Activated naive CD4-positive, alpha-beta T cell treated with anti-CD3 and anti-CD28 coated beads, Interleukin-2, amount 10 ng/mL, durations not matched to agents 7 days and 5 days (primary cell): ENCODE measurements around the gene CCR4.
"Not testable (repeated sequence)": the region's sequence is repeated elsewhere in the genome, so short reads cannot be mapped to it uniquely, and the experiment has no call there.

Experiments
- CTCF ChIA-PET: fragments of 350-600 bp; sonication (Branson Sonifier 250); formaldehyde crosslinking; loops from one replicate; lab custom pipeline; 2021; ENCODE audit warnings: antibody characterized with exemption; lab: Charles Lee
- DNase-seq: peaks from one replicate; pipeline ENCODE4 v3.0.0-alpha.2; 2020
- H3K27ac Mint-ChIP-seq: one replicate; pipeline ENCODE4 v1.8.0; 2021; ENCODE audit warnings: mild to moderate bottlenecking, moderate library complexity, mixed read lengths
- H3K27me3 Mint-ChIP-seq: one replicate; pipeline ENCODE4 v1.8.0; 2021; ENCODE audit warnings: mild to moderate bottlenecking, mixed read lengths
- H3K36me3 Mint-ChIP-seq: one replicate; pipeline ENCODE4 v1.8.0; 2021; ENCODE audit warnings: mixed read lengths
- H3K4me1 Mint-ChIP-seq: one replicate; pipeline ENCODE4 v1.8.0; 2021; ENCODE audit warnings: mixed read lengths
- H3K4me3 Mint-ChIP-seq: one replicate; pipeline ENCODE4 v1.8.0; 2021; ENCODE audit warnings: mild to moderate bottlenecking, moderate library complexity, mixed read lengths
- H3K9me3 Mint-ChIP-seq: one replicate; pipeline ENCODE4 v1.8.0; 2021; ENCODE audit warnings: mixed read lengths

CCR4 gene

DNA sequence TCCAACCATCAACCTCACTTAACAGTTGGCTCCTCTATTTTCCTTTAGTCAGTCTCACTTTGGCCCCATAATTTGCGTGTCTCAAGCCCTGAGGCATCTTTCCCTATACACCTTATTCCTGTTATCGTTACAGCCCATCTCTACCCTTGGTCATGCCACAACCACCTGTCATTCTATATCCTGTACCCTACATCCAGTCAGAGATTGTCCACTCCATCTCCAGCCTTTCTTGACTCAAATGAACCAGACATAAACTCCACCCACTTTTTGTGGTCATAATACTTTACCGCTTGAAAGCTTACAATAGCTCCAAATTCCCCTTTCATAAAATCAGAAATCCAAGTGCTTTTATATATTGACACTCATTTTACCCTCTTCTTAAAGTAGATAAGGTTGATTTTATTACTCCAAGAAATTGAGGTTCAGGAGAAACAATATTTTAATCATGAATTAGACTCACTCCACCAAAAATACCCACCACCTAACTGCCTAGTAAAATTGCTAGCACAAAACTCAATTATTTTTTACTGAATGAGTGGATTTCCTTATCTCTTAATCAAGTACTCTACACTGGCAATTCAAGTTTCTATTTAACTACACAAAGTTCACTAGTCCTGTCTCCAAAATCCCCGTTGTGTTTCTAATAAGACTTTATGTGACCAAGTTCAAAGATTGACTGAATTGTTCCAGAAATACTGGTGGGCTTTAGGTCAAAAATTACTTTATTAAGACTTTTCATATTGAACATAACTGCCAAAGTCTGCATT, 9.1 kb downstream of the CCR4 start:
- CTCF ChIA-PET = no interaction called here
- H3K9me3 Mint-ChIP-seq = peaks cover 14% of the 10 kb centered on the region
- peaks cover 50% of the 10 kb centered on the region for H3K4me1 Mint-ChIP-seq
- no peak for DNase-seq
- peaks cover 27% of the 10 kb centered on the region for H3K36me3 Mint-ChIP-seq
- H3K27ac Mint-ChIP-seq = peak overlapping the region; percentile 68
- H3K4me3 Mint-ChIP-seq = no peak overlapping the region
- H3K27me3 Mint-ChIP-seq = no peaks in the 10 kb centered on the region

DNA sequence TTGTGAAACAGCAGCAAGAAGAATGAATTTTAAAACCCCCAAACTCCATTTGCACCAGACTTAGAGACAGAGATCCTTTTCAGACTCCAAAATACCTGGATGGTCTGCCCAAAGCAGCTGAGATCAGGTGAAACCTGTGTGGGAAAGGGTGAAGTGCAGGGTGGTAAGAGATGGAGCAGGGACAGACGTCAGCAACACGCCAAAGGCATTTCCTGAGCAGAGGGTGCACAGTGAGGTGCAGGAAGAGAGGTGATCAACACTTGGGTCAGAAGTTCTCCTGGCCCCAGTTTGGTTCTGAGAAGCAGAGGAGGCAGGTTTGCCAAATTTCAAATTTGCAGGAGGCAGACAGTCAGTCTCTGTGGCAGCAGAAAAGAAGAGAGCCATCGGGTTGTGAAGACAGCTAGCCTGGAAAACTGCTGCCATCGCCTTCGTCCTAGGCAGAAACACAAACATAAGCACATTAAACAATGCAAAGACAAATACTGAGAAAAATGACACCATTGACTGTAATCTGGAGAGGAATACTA, 9.8 kb downstream of the CCR4 start:
- DNase-seq = peak; percentile 32
- no peaks in the 10 kb centered on the region for H3K27me3 Mint-ChIP-seq
- peaks cover 50% of the 10 kb centered on the region for H3K4me1 Mint-ChIP-seq
- H3K9me3 Mint-ChIP-seq = peaks cover 20% of the 10 kb centered on the region
- CTCF ChIA-PET = interaction anchor here (0.6 to 1.5 kb wide), 4 partner anchors 14 to 113 kb away, joined by 3 to 5 read pairs (median 4); no protein-coding TSS in a partner anchor
- H3K4me3 Mint-ChIP-seq = no peak overlapping the region
- peak overlapping the region; percentile 68 for H3K27ac Mint-ChIP-seq
- H3K36me3 Mint-ChIP-seq = peaks cover 27% of the 10 kb centered on the region

- Mint-ChIP-seq H3K36me3 (peaks cover 26% of the 10 kb centered on the region), H3K27me3 (no peaks in the 10 kb centered on the region), H3K27ac (no peak overlapping the region), H3K9me3 (peaks cover 29% of the 10 kb centered on the region), H3K4me3 (no peak overlapping the region), H3K4me1 (peaks cover 41% of the 10 kb centered on the region)
- DNase-seq = peak; percentile 37
- CTCF ChIA-PET = no interaction called here
Measured at GRCh38 chr3:32963871-32964270, 12.4 kb downstream of the CCR4 start.

- CTCF ChIA-PET, H3K27ac Mint-ChIP-seq, H3K27me3 Mint-ChIP-seq, H3K4me3 Mint-ChIP-seq, DNase-seq: not testable (repeated sequence)
- H3K9me3 Mint-ChIP-seq = peaks cover 29% of the 10 kb centered on the region
- peaks cover 24% of the 10 kb centered on the region for H3K36me3 Mint-ChIP-seq
- H3K4me1 Mint-ChIP-seq = peaks cover 32% of the 10 kb centered on the region
Measured at GRCh38 chr3:32964781-32965180, 13.3 kb downstream of the CCR4 start.

DNA sequence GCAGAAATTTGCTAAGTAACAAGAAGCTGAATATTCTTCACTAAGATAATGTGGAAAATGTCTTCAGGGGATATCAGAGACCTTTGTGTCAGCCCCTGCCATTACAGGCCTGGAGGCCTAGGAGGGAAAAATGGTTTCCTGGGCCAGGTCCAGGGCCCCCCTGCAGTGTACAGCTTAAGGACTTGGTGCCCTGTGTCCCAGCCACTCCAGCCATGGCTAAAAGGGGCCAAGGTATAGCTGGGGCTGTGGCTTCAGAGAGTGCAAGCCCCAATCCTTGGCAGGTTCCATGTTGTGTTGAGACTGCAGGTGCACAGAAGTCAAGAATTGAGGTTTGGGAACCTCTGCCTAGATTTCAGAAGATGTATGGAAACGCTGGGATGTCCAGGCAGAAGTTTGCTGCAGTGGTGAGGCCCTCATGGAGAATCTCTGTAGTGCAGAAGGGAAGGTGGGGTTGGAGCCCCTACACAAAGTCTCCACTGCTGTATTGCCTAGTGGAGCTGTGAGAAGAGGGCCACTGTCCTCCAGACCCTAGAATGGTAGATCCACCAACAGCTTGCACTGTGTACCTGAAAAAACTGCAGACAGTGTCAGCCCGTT, 14.3 kb downstream of the CCR4 start:
- Mint-ChIP-seq H3K9me3 (peaks cover 29% of the 10 kb centered on the region), H3K36me3 (peaks cover 22% of the 10 kb centered on the region), H3K4me1 (peaks cover 23% of the 10 kb centered on the region)
- not testable (repeated sequence) for H3K27ac Mint-ChIP-seq, DNase-seq, H3K27me3 Mint-ChIP-seq, H3K4me3 Mint-ChIP-seq
- CTCF ChIA-PET = interaction anchor here (0.6 kb wide), 1 partner anchor 424 kb away, joined by 3 read pairs; no protein-coding TSS in a partner anchor

- not testable (repeated sequence) for H3K27ac Mint-ChIP-seq, H3K27me3 Mint-ChIP-seq, H3K4me3 Mint-ChIP-seq, DNase-seq
- Mint-ChIP-seq H3K4me1 (peaks cover 14% of the 10 kb centered on the region), H3K36me3 (peaks cover 23% of the 10 kb centered on the region), H3K9me3 (peaks cover 29% of the 10 kb centered on the region)
- CTCF ChIA-PET = interaction anchor here (3.1 kb wide), 1 partner anchor 14 kb away, joined by 10 read pairs; no protein-coding TSS in a partner anchor
Measured at GRCh38 chr3:32966627-32967026, 15.2 kb downstream of the CCR4 start.

GRCh38 chr3:32968166-32968919, 16.9 kb downstream of the CCR4 start:
- Mint-ChIP-seq H3K27ac (no peak overlapping the region), H3K36me3 (peaks cover 23% of the 10 kb centered on the region), H3K9me3 (peaks cover 29% of the 10 kb centered on the region), H3K4me1 (peaks cover 21% of the 10 kb centered on the region), H3K27me3 (no peaks in the 10 kb centered on the region), H3K4me3 (no peak overlapping the region)
- DNase-seq = no peak
- CTCF ChIA-PET = interaction anchor here (0.7 to 3.1 kb wide), 4 partner anchors 8 to 100 kb away, joined by 3 to 10 read pairs (median 4); no protein-coding TSS in a partner anchor

- peaks cover 20% of the 10 kb centered on the region for H3K36me3 Mint-ChIP-seq
- DNase-seq = no peak
- H3K4me3 Mint-ChIP-seq = no peak overlapping the region
- H3K27me3 Mint-ChIP-seq = no peaks in the 10 kb centered on the region
- H3K9me3 Mint-ChIP-seq = peaks cover 27% of the 10 kb centered on the region
- CTCF ChIA-PET = interaction anchor here (1.3 to 3.1 kb wide), 2 partner anchors 8 to 16 kb away, joined by 3 to 10 read pairs; no protein-coding TSS in a partner anchor
- H3K4me1 Mint-ChIP-seq = peaks cover 22% of the 10 kb centered on the region
- no peak overlapping the region for H3K27ac Mint-ChIP-seq
Measured at GRCh38 chr3:32968920-32969389, 17.5 kb downstream of the CCR4 start.

GRCh38 chr3:32969656-32970055, 18.2 kb downstream of the CCR4 start:
- CTCF ChIA-PET = interaction anchor here (3.1 kb wide), 1 partner anchor 17 kb away, joined by 10 read pairs; no protein-coding TSS in a partner anchor
- H3K4me1 Mint-ChIP-seq = peaks cover 22% of the 10 kb centered on the region
- peaks cover 15% of the 10 kb centered on the region for H3K36me3 Mint-ChIP-seq
- DNase-seq = no peak
- H3K4me3 Mint-ChIP-seq = no peak overlapping the region
- no peaks in the 10 kb centered on the region for H3K27me3 Mint-ChIP-seq
- H3K27ac Mint-ChIP-seq = no peak overlapping the region
- peaks cover 21% of the 10 kb centered on the region for H3K9me3 Mint-ChIP-seq

DNA sequence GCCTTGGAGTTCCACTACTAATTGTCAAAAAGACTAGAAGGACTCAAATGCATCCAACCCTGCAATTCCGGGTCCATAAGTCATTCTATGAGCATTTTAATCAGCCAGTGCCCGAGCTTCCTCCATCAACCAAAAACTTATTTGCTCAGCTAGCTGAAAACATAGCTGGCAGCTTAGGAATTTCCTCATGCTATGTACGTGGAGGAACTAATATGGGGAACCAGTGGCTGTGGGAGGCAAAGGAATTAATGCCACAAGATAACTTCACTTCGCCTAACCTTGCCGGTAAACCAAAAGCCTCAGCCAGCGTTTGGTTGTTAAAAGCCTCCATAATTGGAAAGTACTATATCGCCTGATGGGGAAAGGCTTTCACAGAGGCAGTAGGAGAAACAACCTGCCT, 19.8 kb downstream of the CCR4 start:
- DNase-seq, H3K27ac Mint-ChIP-seq, H3K4me3 Mint-ChIP-seq, H3K36me3 Mint-ChIP-seq, CTCF ChIA-PET, H3K27me3 Mint-ChIP-seq, H3K9me3 Mint-ChIP-seq: not testable (repeated sequence)
- H3K4me1 Mint-ChIP-seq = peaks cover 39% of the 10 kb centered on the region

DNA sequence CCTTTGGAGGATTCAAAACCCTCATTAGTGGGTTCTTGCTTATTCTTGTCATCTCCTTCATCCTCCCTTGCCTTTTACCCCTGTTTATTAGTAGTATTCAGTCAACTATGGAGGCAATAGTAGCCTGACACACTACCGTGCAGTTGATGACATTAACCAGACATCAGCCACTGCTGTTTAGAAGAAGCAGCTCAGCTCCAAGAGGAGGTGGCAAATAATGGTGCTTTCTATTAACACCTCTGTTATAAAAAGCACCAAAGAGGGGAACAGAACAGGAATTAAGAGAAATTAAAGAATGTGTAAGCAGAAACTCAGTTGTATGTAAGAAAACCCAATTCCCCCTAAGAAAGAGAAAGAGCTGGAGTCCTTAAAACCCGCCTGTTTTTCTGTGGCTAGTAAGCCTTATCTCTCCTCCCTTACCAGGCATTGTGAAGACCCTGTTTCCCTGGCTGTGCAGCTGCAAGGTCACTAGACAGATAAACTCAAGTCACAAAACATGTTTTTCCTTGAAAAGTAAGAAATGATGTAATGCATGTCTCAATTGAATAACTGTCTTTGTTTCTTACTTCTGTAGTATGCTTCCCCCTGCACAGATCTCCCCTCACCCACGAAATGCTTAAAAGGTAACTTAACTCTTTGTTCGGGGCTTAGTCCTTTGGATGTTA, 21.2 kb downstream of the CCR4 start:
- CTCF ChIA-PET = interaction anchor here (1.9 kb wide), 2 partner anchors 24 to 103 kb away, joined by 4 to 7 read pairs; no protein-coding TSS in a partner anchor
- H3K9me3 Mint-ChIP-seq = no peaks in the 10 kb centered on the region
- no peak overlapping the region for H3K4me3 Mint-ChIP-seq
- no peaks in the 10 kb centered on the region for H3K27me3 Mint-ChIP-seq
- peaks cover 39% of the 10 kb centered on the region for H3K4me1 Mint-ChIP-seq
- H3K27ac Mint-ChIP-seq = no peak overlapping the region
- peaks cover 2% of the 10 kb centered on the region for H3K36me3 Mint-ChIP-seq
- no peak for DNase-seq

DNA sequence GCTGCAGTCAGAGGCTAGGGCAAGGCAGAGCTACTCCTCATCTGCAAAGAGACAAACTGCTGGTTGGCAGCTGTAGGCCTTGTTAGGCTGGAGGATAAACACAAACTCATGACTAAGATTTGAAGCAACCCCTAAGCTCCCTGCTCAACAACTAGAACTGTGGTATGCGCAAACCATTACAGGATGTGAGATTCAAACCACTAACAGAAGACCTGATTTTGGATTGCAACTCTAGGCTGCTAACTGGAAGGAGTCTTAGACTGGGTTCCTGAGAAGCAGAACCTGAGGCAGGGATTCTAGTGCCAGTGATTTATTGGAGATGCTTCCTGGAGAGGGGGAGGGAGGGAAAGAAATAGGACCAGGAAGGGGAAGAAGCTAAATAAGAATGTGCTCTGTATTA, 22.5 kb downstream of the CCR4 start:
- H3K27ac Mint-ChIP-seq = peak overlapping the region; percentile 83
- H3K27me3 Mint-ChIP-seq = no peaks in the 10 kb centered on the region
- H3K4me1 Mint-ChIP-seq = peaks cover 42% of the 10 kb centered on the region
- peaks cover 4% of the 10 kb centered on the region for H3K36me3 Mint-ChIP-seq
- H3K9me3 Mint-ChIP-seq = no peaks in the 10 kb centered on the region
- H3K4me3 Mint-ChIP-seq = no peak overlapping the region
- CTCF ChIA-PET = interaction anchor here (0.9 to 1.9 kb wide), 6 partner anchors 11 to 101 kb away, joined by 3 to 7 read pairs (median 4); no protein-coding TSS in a partner anchor
- peak; percentile 61 for DNase-seq

DNA sequence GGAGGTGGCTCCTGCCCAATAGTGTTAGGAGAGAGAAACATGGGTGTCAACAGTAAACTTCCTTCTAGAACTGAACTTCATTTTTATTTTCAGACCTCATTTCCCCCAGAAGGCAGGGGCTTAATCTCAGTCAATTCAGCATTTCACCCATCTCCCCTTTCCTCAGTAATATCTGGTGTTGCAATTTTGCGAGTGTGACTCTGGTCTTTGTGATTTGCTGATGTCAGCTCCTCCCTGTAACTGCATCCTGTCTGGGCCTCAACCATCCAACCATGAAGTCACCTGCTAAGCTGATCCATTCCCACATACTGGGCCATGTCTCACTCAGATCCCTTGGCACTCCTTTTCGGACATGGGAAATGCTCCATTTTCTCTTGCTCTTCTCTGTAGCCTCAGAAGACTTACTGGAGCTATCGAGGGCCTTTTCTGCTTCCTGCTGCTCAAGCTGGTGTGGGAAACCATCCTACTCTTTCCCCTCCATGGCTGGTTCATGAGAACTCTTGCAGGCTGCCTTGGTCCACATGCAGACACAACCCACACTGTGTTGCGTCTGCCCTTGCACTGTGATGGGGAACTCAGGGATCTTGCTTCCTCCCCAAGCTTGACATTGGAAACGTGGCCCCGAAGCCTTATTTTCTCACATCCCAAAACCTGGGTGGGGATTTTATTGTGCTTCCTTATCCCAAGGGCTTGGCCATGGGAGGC, 24.6 kb downstream of the CCR4 start:
- Mint-ChIP-seq H3K27ac (no peak overlapping the region), H3K4me3 (no peak overlapping the region), H3K4me1 (peaks cover 42% of the 10 kb centered on the region), H3K9me3 (no peaks in the 10 kb centered on the region), H3K36me3 (peaks cover 2% of the 10 kb centered on the region), H3K27me3 (no peaks in the 10 kb centered on the region)
- DNase-seq = no peak
- CTCF ChIA-PET = interaction anchor here (0.6 to 1.4 kb wide), 4 partner anchors 8 to 95 kb away, joined by 3 to 4 read pairs (median 4); no protein-coding TSS in a partner anchor
